Thoracic aorta (tissue), 2 donors: ENCODE results near the gene GASK1A. TPM values are rescaled to one million over a fixed set of nuclear protein-coding genes. Genes with fewer than 3 reads are reported as not detected.

Source experiments
- ATAC-seq: fragments of 150-250 bp; one replicate; pipeline ENCODE4 v1.8.0; 2017; ENCODE audit warnings: low read depth; ENCODE audit not compliant: insufficient number of reproducible peaks, low FRiP score
- DNase-seq: peaks from one replicate; pipeline ENCODE4 v3.0.0-alpha.2; 2020; ENCODE audit warnings: low spot score
- H3K27ac ChIP-seq, 2 donors: fragments of 200-600 bp; sonication (generic); 1 replicate in 1 of 2; 2 replicates in 1 of 2; pipeline ENCODE4 v1.5.1; 2016; ENCODE audit warnings: mild to moderate bottlenecking in 2 of 2, moderate library complexity in 2 of 2
- H3K27me3 ChIP-seq: fragments of 200-600 bp; sonication (generic); replicated peaks from 2 replicates; pipeline ENCODE4 v1.6.0; 2016; ENCODE audit warnings: mild to moderate bottlenecking; ENCODE audit not compliant: insufficient read depth
- H3K36me3 ChIP-seq: fragments of 200-600 bp; sonication (generic); one replicate; pipeline ENCODE4 v1.5.1; 2016
- H3K4me1 ChIP-seq, 2 donors: fragments of 200-600 bp; sonication (generic); 1 replicate in 1 of 2; 2 replicates in 1 of 2; pipeline versions ENCODE4 v1.5.1 to v1.6.0; 2016; ENCODE audit warnings: low read depth in 2 of 2, mild to moderate bottlenecking in 1 of 2; ENCODE audit not compliant: control insufficient read depth in 1 of 2
- H3K4me3 ChIP-seq: fragments of 200-600 bp; sonication (generic); 2 replicates; pipeline ENCODE4 v1.5.1; 2016; ENCODE audit warnings: mild to moderate bottlenecking
- H3K9me3 ChIP-seq: fragments of 200-600 bp; sonication (generic); 2 replicates; pipeline ENCODE4 v1.5.1; 2016
- CTCF ChIP-seq: fragments of 200-600 bp; sonication (generic); IDR thresholded peaks from one replicate; pipeline ENCODE4 v1.5.1; 2019; ENCODE audit warnings: antibody characterized with exemption
- total RNA-seq, 2 donors: library from RNA; depleted of rRNA; stranded (reverse); fragments of >200 nt; gene quantifications; one replicate each; pipeline versions ENCODE4 v1.1.0 to v1.2.3, GENCODE V29; 2016

Gene GASK1A
- total RNA-seq, 2 donors from 2014 or later = 10.2 to 37.3 TPM

- Histone ChIP-seq H3K27ac (no peak overlapping the region), H3K9me3 (no peaks in the 10 kb centered on the region), H3K27me3 (no peaks in the 10 kb centered on the region), H3K36me3 (no peaks in the 10 kb centered on the region), H3K4me1 (no peaks in the 10 kb centered on the region), H3K4me3 (no peak overlapping the region)
- no peak for TF ChIP-seq CTCF
- no peak for DNase-seq
- no peak for ATAC-seq
Measured at GRCh38 chr3:43091481-43091880, 112.4 kb downstream of the GASK1A start.

GRCh38 chr3:43093006-43093405 lies 113.9 kb downstream of the GASK1A start:
- DNase-seq (no peak), ATAC-seq (no peak)
- Histone ChIP-seq H3K4me3 (no peak overlapping the region), H3K36me3 (no peaks in the 10 kb centered on the region), H3K4me1 (no peaks in the 10 kb centered on the region), H3K27me3 (no peaks in the 10 kb centered on the region), H3K27ac (no peak overlapping the region), H3K9me3 (no peaks in the 10 kb centered on the region)
- TF ChIP-seq CTCF = no peak

- Histone ChIP-seq H3K36me3 (no peaks in the 10 kb centered on the region), H3K27me3 (no peaks in the 10 kb centered on the region), H3K4me1 (no peaks in the 10 kb centered on the region), H3K9me3 (no peaks in the 10 kb centered on the region), H3K27ac (no peak overlapping the region), H3K4me3 (no peak overlapping the region)
- ATAC-seq = no peak
- no peak for TF ChIP-seq CTCF
- no peak for DNase-seq
Measured at GRCh38 chr3:43093974-43094373, 114.9 kb downstream of the GASK1A start.

- Histone ChIP-seq H3K36me3 (no peaks in the 10 kb centered on the region), H3K4me3 (no peak overlapping the region), H3K27ac (no peak overlapping the region), H3K27me3 (no peaks in the 10 kb centered on the region), H3K9me3 (no peaks in the 10 kb centered on the region), H3K4me1 (no peaks in the 10 kb centered on the region)
- ATAC-seq = no peak
- DNase-seq = no peak
- TF ChIP-seq CTCF = no peak
Measured at GRCh38 chr3:43094381-43094780, 115.3 kb downstream of the GASK1A start.

GRCh38 chr3:43094851-43095250 lies 115.7 kb downstream of the GASK1A start:
- TF ChIP-seq CTCF = no peak

More at GRCh38 chr3:43094851-43095250, 115.7 kb downstream of the GASK1A start:
- Histone ChIP-seq H3K4me3 (no peak overlapping the region), H3K36me3 (no peaks in the 10 kb centered on the region), H3K4me1 (no peaks in the 10 kb centered on the region), H3K27me3 (no peaks in the 10 kb centered on the region), H3K27ac (no peak overlapping the region), H3K9me3 (no peaks in the 10 kb centered on the region)
- no peak for DNase-seq
- ATAC-seq = no peak
